Esophagus squamous epithelium (tissue), 5 donors: ENCODE results near the gene CACFD1. TPM values are rescaled to one million over a fixed set of nuclear protein-coding genes. Genes with fewer than 3 reads are reported as not detected.

Source experiments
- DNase-seq: peaks from one replicate; lab custom pipeline; 2025; lab: John Stamatoyannopoulos, UW
- H3K27ac ChIP-seq, 4 donors: fragments of 200-600 bp; sonication (generic); one replicate each; pipeline ENCODE4 v1.5.1; 2016 to 2019; ENCODE audit warnings: mild to moderate bottlenecking in 1 of 4
- H3K27me3 ChIP-seq, 4 donors: fragments of 200-600 bp; sonication (generic); 1 replicate in 3 of 4; 2 replicates in 1 of 4; pipeline versions ENCODE4 v1.5.1 to v1.6.0; 2017 to 2021; ENCODE audit warnings: antibody characterized with exemption in 1 of 4
- H3K36me3 ChIP-seq, 3 donors: fragments of 200-600 bp; sonication (generic); one replicate each; pipeline ENCODE4 v1.5.1; 2016 to 2019
- H3K4me1 ChIP-seq, 3 donors: fragments of 200-600 bp; sonication (generic); one replicate each; pipeline ENCODE4 v1.5.1; 2017 to 2019
- H3K4me3 ChIP-seq, 4 donors: fragments of 200-600 bp; sonication (generic); 1 replicate in 3 of 4; 2 replicates in 1 of 4; pipeline ENCODE4 v1.5.1; 2016 to 2019; ENCODE audit warnings: mild to moderate bottlenecking in 2 of 4, moderate library complexity in 1 of 4
- H3K9me3 ChIP-seq, 3 donors: fragments of 200-600 bp; sonication (generic); one replicate each; pipeline ENCODE4 v1.5.1; 2016 to 2019
- POLR2A ChIP-seq, 4 donors: fragments of 450-650 bp; IDR thresholded peaks; one replicate each; pipeline ENCODE4 v1.6.1; 2017; ENCODE audit warnings: antibody characterized with exemption in 4 of 4, mild to moderate bottlenecking in 4 of 4, moderate library complexity in 3 of 4
- WGBS, 2 donors: methylation state at CpG; one replicate each; pipeline ENCODE4 v1.1.5; 2018; 5-methylcytosine and 5-hydroxymethylcytosine counted together
- intact Hi-C: fragments of 100-400 bp; cut with DNase I; formaldehyde crosslinking; loops from one replicate; pipeline ENCODE4 v1.15.0; 2022
- total RNA-seq, 4 donors: library from RNA; depleted of rRNA; stranded (reverse); fragments of >200 nt; gene quantifications; one replicate each; pipeline ENCODE4 v1.1.0, GENCODE V29; 2016
- TF ChIP-seq, protein P1 (sequence below), 6 experiments: fragments of 450-650 bp in 4 of 6; fragments of 200-600 bp in 2 of 6; sonication (generic) in 2 of 6; IDR thresholded peaks; one replicate each; pipeline ENCODE4 v1.5.1; 2016 to 2019; ENCODE audit warnings: antibody characterized with exemption in 6 of 6, mild to moderate bottlenecking in 4 of 6, moderate library complexity in 4 of 6
- donor health status: DM: yes; HTN: yes; CAD: no.

Gene CACFD1
- total RNA-seq, 4 donors from 2014 or later: 5.9 to 13.7 (median 9.1) TPM

DNA sequence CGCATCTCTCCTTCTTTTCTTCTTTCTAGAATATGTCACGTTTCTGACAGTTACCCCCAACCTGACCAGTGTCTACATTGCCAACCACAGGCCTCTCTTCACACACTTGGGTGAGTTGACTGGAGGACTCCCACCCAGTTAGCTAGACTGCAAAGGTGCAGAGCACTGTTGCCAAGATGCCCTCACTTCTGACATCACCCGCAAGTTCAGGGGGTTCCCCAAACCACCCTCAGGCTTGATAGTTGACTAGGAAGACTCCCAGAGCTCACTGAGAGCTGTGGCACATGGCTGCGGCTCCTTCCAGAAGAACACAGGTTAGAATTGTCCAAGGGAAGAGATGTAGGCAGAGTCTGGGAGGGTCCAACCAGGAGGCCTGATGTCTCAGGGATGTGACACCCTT, 20.4 kb upstream of the CACFD1 start:
- no peak for DNase-seq
- no peak overlapping the region for H3K27ac ChIP-seq
- 53 to 100% methylated on average over 1 to 3 of the region's 4 CpGs for WGBS, 2 donors

GRCh38 chr9:133440874-133441273, 18.9 kb upstream of the CACFD1 start:
- Histone ChIP-seq H3K9me3 (no peaks in the 10 kb centered on the region), H3K4me3 (no peak overlapping the region), H3K27ac (no peak overlapping the region), H3K27me3 (peaks cover 0 to 4% (median 0%) of the 10 kb centered on the region in 4 donors), H3K36me3 (no peaks in the 10 kb centered on the region), H3K4me1 (no peaks in the 10 kb centered on the region)
- 45 to 77% methylated on average over 8 to 9 of the region's 12 CpGs for WGBS, 2 donors
- intact Hi-C loops: no loop called here
- no peak for DNase-seq
- TF ChIP-seq, protein P1, sequence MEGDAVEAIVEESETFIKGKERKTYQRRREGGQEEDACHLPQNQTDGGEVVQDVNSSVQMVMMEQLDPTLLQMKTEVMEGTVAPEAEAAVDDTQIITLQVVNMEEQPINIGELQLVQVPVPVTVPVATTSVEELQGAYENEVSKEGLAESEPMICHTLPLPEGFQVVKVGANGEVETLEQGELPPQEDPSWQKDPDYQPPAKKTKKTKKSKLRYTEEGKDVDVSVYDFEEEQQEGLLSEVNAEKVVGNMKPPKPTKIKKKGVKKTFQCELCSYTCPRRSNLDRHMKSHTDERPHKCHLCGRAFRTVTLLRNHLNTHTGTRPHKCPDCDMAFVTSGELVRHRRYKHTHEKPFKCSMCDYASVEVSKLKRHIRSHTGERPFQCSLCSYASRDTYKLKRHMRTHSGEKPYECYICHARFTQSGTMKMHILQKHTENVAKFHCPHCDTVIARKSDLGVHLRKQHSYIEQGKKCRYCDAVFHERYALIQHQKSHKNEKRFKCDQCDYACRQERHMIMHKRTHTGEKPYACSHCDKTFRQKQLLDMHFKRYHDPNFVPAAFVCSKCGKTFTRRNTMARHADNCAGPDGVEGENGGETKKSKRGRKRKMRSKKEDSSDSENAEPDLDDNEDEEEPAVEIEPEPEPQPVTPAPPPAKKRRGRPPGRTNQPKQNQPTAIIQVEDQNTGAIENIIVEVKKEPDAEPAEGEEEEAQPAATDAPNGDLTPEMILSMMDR (IDR thresholded peaks at IDR 0.05): no peak
- TF ChIP-seq POLR2A (IDR thresholded peaks at IDR 0.05): no peak

More for the DNA sequence above, 20.4 kb upstream of the CACFD1 start:
- no peak overlapping the region for H3K4me3 ChIP-seq
- TF ChIP-seq, protein P1 (IDR thresholded peaks at IDR 0.05): no peak
- TF ChIP-seq POLR2A (IDR thresholded peaks at IDR 0.05): no peak
- no peaks in the 10 kb centered on the region for H3K27me3 ChIP-seq
- no peaks in the 10 kb centered on the region for H3K4me1 ChIP-seq
- H3K9me3 ChIP-seq: no peaks in the 10 kb centered on the region
- no peaks in the 10 kb centered on the region for H3K36me3 ChIP-seq
- intact Hi-C loops: no loop called here

DNA sequence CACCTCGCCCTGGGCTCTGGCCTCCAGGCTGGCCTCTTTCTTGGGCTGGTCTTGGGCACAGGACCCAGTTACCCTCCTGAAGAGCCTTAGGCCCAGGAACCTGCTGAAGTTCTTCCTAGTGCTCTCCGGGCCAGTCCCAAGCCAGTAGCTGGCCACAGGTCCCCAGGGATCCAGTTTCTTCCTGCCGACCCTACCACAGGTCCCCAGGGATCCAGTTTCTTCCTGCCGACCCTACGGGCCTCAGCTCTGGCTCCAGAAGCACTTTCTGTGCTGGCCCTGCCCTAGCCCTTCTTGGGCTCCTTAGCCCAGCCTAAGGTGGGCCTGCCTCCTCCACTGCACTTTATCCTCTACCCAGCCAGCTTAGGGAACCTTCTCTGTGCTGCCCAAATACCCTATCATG, 18.2 kb upstream of the CACFD1 start:
- Histone ChIP-seq H3K27me3 (peaks cover 0 to 4% (median 0%) of the 10 kb centered on the region in 4 donors), H3K27ac (no peak overlapping the region)
- TF ChIP-seq, protein P1 (IDR thresholded peaks at IDR 0.05): no peak
- TF ChIP-seq POLR2A (IDR thresholded peaks at IDR 0.05): no peak

DNA sequence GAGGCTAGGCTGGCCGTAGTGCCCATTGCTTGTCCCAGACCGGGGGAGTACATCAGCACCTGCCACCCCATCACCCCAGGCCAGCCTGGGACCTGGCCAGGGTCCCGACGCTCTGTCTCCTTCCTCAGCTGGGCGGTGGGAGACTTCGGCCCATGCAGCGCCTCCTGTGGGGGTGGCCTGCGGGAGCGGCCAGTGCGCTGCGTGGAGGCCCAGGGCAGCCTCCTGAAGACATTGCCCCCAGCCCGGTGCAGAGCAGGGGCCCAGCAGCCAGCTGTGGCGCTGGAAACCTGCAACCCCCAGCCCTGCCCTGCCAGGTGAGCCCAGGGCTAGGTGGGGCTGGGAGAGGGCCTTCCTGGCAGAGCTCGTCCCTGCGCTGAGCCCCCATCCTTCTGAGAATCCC, 16.5 kb upstream of the CACFD1 start:
- Histone ChIP-seq H3K4me1 (no peaks in the 10 kb centered on the region), H3K9me3 (no peaks in the 10 kb centered on the region), H3K27me3 (peaks cover 0 to 4% (median 0%) of the 10 kb centered on the region in 4 donors), H3K27ac (no peak overlapping the region), H3K4me3 (no peak overlapping the region), H3K36me3 (no peaks in the 10 kb centered on the region)
- TF ChIP-seq, protein P1 (IDR thresholded peaks at IDR 0.05): no peak
- TF ChIP-seq POLR2A (IDR thresholded peaks at IDR 0.05): no peak
- 60% methylated on average over 1 of the region's 15 CpGs; no CpG with 5 or more reads in 1 of the 2 donors for WGBS, 2 donors
- intact Hi-C loops: no loop called here
- no peak for DNase-seq

More for the DNA sequence above, 18.2 kb upstream of the CACFD1 start:
- no peaks in the 10 kb centered on the region for H3K9me3 ChIP-seq
- no peak overlapping the region for H3K4me3 ChIP-seq
- intact Hi-C loops: no loop called here
- WGBS, 2 donors: 80 to 83% methylated on average over 1 to 5 of the region's 5 CpGs
- no peak for DNase-seq
- H3K36me3 ChIP-seq: no peaks in the 10 kb centered on the region
- no peaks in the 10 kb centered on the region for H3K4me1 ChIP-seq

DNA sequence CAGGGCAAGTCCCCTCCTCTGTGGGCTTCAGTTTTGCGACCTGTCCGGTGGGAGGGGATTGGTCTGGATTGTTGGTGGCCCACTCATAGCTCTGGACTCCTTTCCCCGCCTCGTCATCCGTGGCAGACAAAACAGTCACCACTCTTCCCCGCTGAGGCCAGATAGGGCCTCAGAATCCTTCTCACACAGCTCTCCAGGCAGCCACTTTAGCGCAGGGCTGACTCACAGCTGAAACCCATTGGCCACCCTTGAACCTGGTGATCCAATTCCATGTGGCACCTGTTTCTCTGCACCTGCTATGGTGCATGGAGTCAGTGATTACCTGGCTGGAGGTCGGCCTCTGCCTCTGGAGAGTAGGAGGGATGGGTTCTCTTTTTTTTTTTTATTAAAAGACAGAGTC, 15.8 kb upstream of the CACFD1 start:
- H3K27ac ChIP-seq: no peak overlapping the region
- no peaks in the 10 kb centered on the region for H3K4me1 ChIP-seq
- H3K27me3 ChIP-seq: peaks cover 0 to 4% (median 0%) of the 10 kb centered on the region in 4 donors
- WGBS, 2 donors: 67 to 79% methylated on average over 8 of the region's 8 CpGs
- intact Hi-C loops: no loop called here
- no peak for DNase-seq
- H3K9me3 ChIP-seq: no peaks in the 10 kb centered on the region
- TF ChIP-seq, protein P1 (IDR thresholded peaks at IDR 0.05): no peak
- TF ChIP-seq POLR2A (IDR thresholded peaks at IDR 0.05): no peak
- no peaks in the 10 kb centered on the region for H3K36me3 ChIP-seq
- no peak overlapping the region for H3K4me3 ChIP-seq
